OCI-LY1 (cell line): ENCODE results near the gene KCNH1.

ENCODE experiments used
- CTCF ChIP-seq: fragments of 200-600 bp; sonication (generic), shearing (Covaris generic); IDR thresholded peaks from 2 replicates; pipeline ENCODE4 v1.5.1; 2017; ENCODE audit warnings: mild to moderate bottlenecking, antibody characterized with exemption, low read length, moderate library complexity, mixed read lengths
- EZH2 ChIP-seq: fragments of 200-600 bp; sonication (generic), shearing (Covaris generic); IDR thresholded peaks from 2 replicates; pipeline ENCODE4 v1.8.0; 2017; ENCODE audit warnings: borderline replicate concordance, mixed run types, mild to moderate bottlenecking, antibody characterized with exemption, low read length, moderate library complexity, mixed read lengths

GRCh38 chr1:210688512-210689234, 445.3 kb downstream of the KCNH1 start:
- TF ChIP-seq CTCF (no peak), EZH2 (no peak)
